CD4-positive, alpha-beta T cell (primary cell): ENCODE measurements around the gene GRK5. TPM values are rescaled to one million over a fixed set of nuclear protein-coding genes. Genes with fewer than 3 reads are reported as not detected.

ENCODE experiments used
- ATAC-seq: fragments of 200-7000 bp; cut with Tn5 transposase; one replicate; pipeline ENCODE4 v1.10.0; 2022; ENCODE audit warnings: mild to moderate bottlenecking; ENCODE audit not compliant: poor library complexity
- CTCF ChIA-PET: fragments of 350-600 bp; sonication (Branson Sonifier 250); formaldehyde crosslinking; loops from one replicate; lab custom pipeline; 2021; ENCODE audit warnings: antibody characterized with exemption, inconsistent platforms; lab: Charles Lee
- POLR2A ChIA-PET: fragments of 350-600 bp; sonication (Branson Sonifier 250); formaldehyde crosslinking; loops from one replicate; lab custom pipeline; 2021; ENCODE audit warnings: antibody characterized with exemption, inconsistent platforms; lab: Charles Lee
- DNase-seq, 14 experiments: peaks; one replicate each; pipeline ENCODE4 v3.0.0-alpha.2; 2013 to 2020; ENCODE audit warnings: mixed read lengths in 2 of 14
- H3K27ac ChIP-seq, 2 donors: one replicate each; pipeline versions ENCODE4 v1.5.1 to v1.7.0; 2013; ENCODE audit warnings: low read length in 2 of 2, low read depth in 1 of 2, mild to moderate bottlenecking in 1 of 2
- H3K27me3 ChIP-seq, 2 experiments: 1 replicate in 1 of 2; 2 replicates in 1 of 2; pipeline versions ENCODE4 v1.6.1 to v1.7.0; 2013; ENCODE audit warnings: low read length in 2 of 2, control low read depth in 1 of 2, mild to moderate bottlenecking in 1 of 2, moderate library complexity in 1 of 2; ENCODE audit not compliant: insufficient read depth in 2 of 2, control insufficient read depth in 1 of 2
- H3K36me3 ChIP-seq: one replicate; pipeline ENCODE4 v1.6.1; 2013; ENCODE audit warnings: low read length, control low read depth; ENCODE audit not compliant: insufficient read depth
- H3K4me1 ChIP-seq: one replicate; pipeline ENCODE4 v1.6.1; 2013; ENCODE audit warnings: low read length, control low read depth; ENCODE audit not compliant: insufficient read depth
- H3K4me3 ChIP-seq: one replicate; pipeline ENCODE4 v1.5.1; 2013; ENCODE audit warnings: mild to moderate bottlenecking, low read length, moderate library complexity
- H3K9me3 ChIP-seq, 2 experiments: 1 replicate in 1 of 2; 2 replicates in 1 of 2; pipeline versions ENCODE4 v1.6.1 to v1.7.0; 2013; ENCODE audit warnings: low read length in 2 of 2, mild to moderate bottlenecking in 2 of 2, control low read depth in 1 of 2, moderate library complexity in 1 of 2; ENCODE audit not compliant: control insufficient read depth in 1 of 2, insufficient read depth in 1 of 2
- H3K27ac Mint-ChIP-seq: one replicate; pipeline ENCODE4 v1.8.0; 2020; ENCODE audit warnings: mixed read lengths
- H3K27me3 Mint-ChIP-seq: one replicate; pipeline ENCODE4 v1.8.0; 2021; ENCODE audit warnings: mixed read lengths
- H3K36me3 Mint-ChIP-seq: one replicate; pipeline ENCODE4 v1.8.0; 2021; ENCODE audit warnings: low read depth, mixed read lengths
- H3K4me1 Mint-ChIP-seq: one replicate; pipeline ENCODE4 v1.8.0; 2021; ENCODE audit warnings: low read depth, mixed read lengths
- H3K4me3 Mint-ChIP-seq: one replicate; pipeline ENCODE4 v1.8.0; 2020; ENCODE audit warnings: mild to moderate bottlenecking, mixed read lengths
- H3K9me3 Mint-ChIP-seq: one replicate; pipeline ENCODE4 v1.8.0; 2020; ENCODE audit warnings: mixed read lengths
- CTCF ChIP-seq: fragments of 200-600 bp; IDR thresholded peaks from one replicate; pipeline ENCODE4 v1.8.0; 2022; ENCODE audit warnings: antibody characterized with exemption, mild to moderate bottlenecking
- intact Hi-C, 2 experiments: fragments of 100-400 bp; cut with DNase I in 1 of 2; cut with micrococcal nuclease in 1 of 2; formaldehyde crosslinking; loops; one replicate each; pipeline versions ENCODE4 v1.15.1 to v1.9.0; 2023 to 2025; cut with DNase I, micrococcal nuclease
- total RNA-seq, 174 experiments: library from RNA in 2 of 174; stranded (reverse) in 2 of 174; gene quantifications; one replicate each; pipeline ENCODE4 v1.2.3 and lab custom pipeline; 2021 to 2026

The GRK5 gene
- total RNA-seq, 2 experiments from 2014 or later, result 19.2 to 20.8 TPM

GRCh38 chr10:119351189-119351588 is 143.8 kb downstream of the GRK5 start:
- H3K4me3 ChIP-seq, result no peak overlapping the region
- Mint-ChIP-seq H3K27ac (no peak overlapping the region), H3K4me3 (no peak overlapping the region), H3K27me3 (no peaks in the 10 kb centered on the region), H3K9me3 (peaks cover 14% of the 10 kb centered on the region), H3K4me1 (no peaks in the 10 kb centered on the region), H3K36me3 (peaks cover 73% of the 10 kb centered on the region)
- peaks cover 26 to 29% of the 10 kb centered on the region in 2 experiments for H3K9me3 ChIP-seq
- no peak for TF ChIP-seq CTCF
- ChIA-PET POLR2A (no interaction called here), CTCF (no interaction called here)
- intact Hi-C loops, result no loop called here
- no peak overlapping the region for H3K27ac ChIP-seq
- no peaks in the 10 kb centered on the region for H3K4me1 ChIP-seq
- DNase-seq, result no peak
- ATAC-seq, result no peak
- H3K27me3 ChIP-seq, result no peaks in the 10 kb centered on the region
- peaks cover 19% of the 10 kb centered on the region for H3K36me3 ChIP-seq

- ATAC-seq (no peak), DNase-seq (no peak)
- Mint-ChIP-seq H3K27me3 (no peaks in the 10 kb centered on the region), H3K9me3 (peaks cover 17% of the 10 kb centered on the region), H3K4me3 (no peak overlapping the region), H3K27ac (no peak overlapping the region), H3K36me3 (peaks cover 73% of the 10 kb centered on the region), H3K4me1 (no peaks in the 10 kb centered on the region)
- Histone ChIP-seq H3K27me3 (no peaks in the 10 kb centered on the region), H3K4me3 (no peak overlapping the region), H3K9me3 (peaks cover 28 to 29% of the 10 kb centered on the region in 2 experiments), H3K36me3 (peaks cover 19% of the 10 kb centered on the region), H3K4me1 (no peaks in the 10 kb centered on the region), H3K27ac (no peak overlapping the region)
- TF ChIP-seq CTCF, result no peak
- POLR2A ChIA-PET, result no interaction called here
- intact Hi-C loops, result no loop called here
- CTCF ChIA-PET, result no interaction called here
Observed at GRCh38 chr10:119352042-119352441, 144.7 kb downstream of the GRK5 start.

DNA sequence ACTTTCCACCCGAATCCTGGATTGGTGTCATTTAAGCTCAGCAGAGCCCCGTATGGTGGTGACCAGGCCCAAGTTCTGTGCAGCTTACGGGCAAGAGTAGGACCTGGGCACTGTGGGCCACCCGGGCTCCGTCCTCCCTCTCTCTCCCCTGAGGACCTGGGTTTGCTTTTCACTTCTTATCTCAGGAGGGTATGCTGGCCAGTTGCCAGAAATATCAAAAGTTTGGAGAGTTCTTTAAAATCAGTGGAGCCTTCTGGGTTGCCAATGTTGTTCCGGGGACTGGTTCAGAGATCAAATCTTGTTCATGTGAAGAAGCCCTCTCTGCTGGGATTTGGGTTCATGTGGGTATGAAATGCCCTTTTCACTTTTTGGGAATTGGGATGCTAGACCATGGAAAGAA is 145.4 kb downstream of the GRK5 start:
- no peaks in the 10 kb centered on the region for H3K4me1 Mint-ChIP-seq
- H3K4me3 ChIP-seq, result no peak overlapping the region
- H3K36me3 ChIP-seq, result peaks cover 17% of the 10 kb centered on the region
- H3K36me3 Mint-ChIP-seq, result peaks cover 69% of the 10 kb centered on the region
- no peak overlapping the region for H3K4me3 Mint-ChIP-seq
- H3K9me3 ChIP-seq, result peaks cover 28 to 29% of the 10 kb centered on the region in 2 experiments
- H3K27ac ChIP-seq, result no peak overlapping the region
- no peaks in the 10 kb centered on the region for H3K27me3 Mint-ChIP-seq
- H3K4me1 ChIP-seq, result no peaks in the 10 kb centered on the region
- peaks cover 17% of the 10 kb centered on the region for H3K9me3 Mint-ChIP-seq
- intact Hi-C loops, result no loop called here
- H3K27me3 ChIP-seq, result no peaks in the 10 kb centered on the region
- DNase-seq (no peak), ATAC-seq (no peak)
- H3K27ac Mint-ChIP-seq, result no peak overlapping the region
- ChIA-PET CTCF (no interaction called here), POLR2A (no interaction called here)
- TF ChIP-seq CTCF, result no peak
